ENCODE data around the gene CMTM1.

GRCh38 chr16:66529475-66529874, 36.8 kb upstream of the CMTM1 start:
- TF ChIP-seq, protein P1, sequence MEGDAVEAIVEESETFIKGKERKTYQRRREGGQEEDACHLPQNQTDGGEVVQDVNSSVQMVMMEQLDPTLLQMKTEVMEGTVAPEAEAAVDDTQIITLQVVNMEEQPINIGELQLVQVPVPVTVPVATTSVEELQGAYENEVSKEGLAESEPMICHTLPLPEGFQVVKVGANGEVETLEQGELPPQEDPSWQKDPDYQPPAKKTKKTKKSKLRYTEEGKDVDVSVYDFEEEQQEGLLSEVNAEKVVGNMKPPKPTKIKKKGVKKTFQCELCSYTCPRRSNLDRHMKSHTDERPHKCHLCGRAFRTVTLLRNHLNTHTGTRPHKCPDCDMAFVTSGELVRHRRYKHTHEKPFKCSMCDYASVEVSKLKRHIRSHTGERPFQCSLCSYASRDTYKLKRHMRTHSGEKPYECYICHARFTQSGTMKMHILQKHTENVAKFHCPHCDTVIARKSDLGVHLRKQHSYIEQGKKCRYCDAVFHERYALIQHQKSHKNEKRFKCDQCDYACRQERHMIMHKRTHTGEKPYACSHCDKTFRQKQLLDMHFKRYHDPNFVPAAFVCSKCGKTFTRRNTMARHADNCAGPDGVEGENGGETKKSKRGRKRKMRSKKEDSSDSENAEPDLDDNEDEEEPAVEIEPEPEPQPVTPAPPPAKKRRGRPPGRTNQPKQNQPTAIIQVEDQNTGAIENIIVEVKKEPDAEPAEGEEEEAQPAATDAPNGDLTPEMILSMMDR (conservative IDR thresholded peaks at IDR 0.05) = no peak
- TF ChIP-seq EZH2 (IDR thresholded peaks at IDR 0.05; ENCODE audit: low read depth) = no peak
